Activated B cell treated with CpG ODN at 0.5 μM for 24 hours (primary cell): Measurements from ENCODE around the gene NEK1. TPM values are rescaled to one million over a fixed set of nuclear protein-coding genes. Genes with fewer than 3 reads are reported as not detected.

ENCODE experiments used
- ATAC-seq: fragments of 200-7000 bp; cut with Tn5 transposase; one replicate; pipeline ENCODE4 v1.10.0; 2021; ENCODE audit warnings: low read depth, mild to moderate bottlenecking, moderate library complexity
- CTCF ChIA-PET: fragments of 350-600 bp; sonication (Branson Sonifier 250); formaldehyde crosslinking; loops from one replicate; lab custom pipeline; 2021; ENCODE audit warnings: antibody characterized with exemption; lab: Charles Lee
- POLR2A ChIA-PET: fragments of 350-600 bp; sonication (Branson Sonifier 250); formaldehyde crosslinking; loops from one replicate; lab custom pipeline; 2021; ENCODE audit warnings: antibody characterized with exemption; lab: Charles Lee
- DNase-seq: peaks from one replicate; pipeline ENCODE4 v3.0.0; 2022
- H3K27ac Mint-ChIP-seq: one replicate; pipeline ENCODE4 v1.8.0; 2020; ENCODE audit warnings: mixed read lengths
- H3K27me3 Mint-ChIP-seq: one replicate; pipeline ENCODE4 v1.8.0; 2021; ENCODE audit warnings: mixed read lengths
- H3K36me3 Mint-ChIP-seq: one replicate; pipeline ENCODE4 v1.8.0; 2021; ENCODE audit warnings: low read depth, mixed read lengths
- H3K4me1 Mint-ChIP-seq: one replicate; pipeline ENCODE4 v1.8.0; 2021; ENCODE audit warnings: mixed read lengths
- H3K4me3 Mint-ChIP-seq: one replicate; pipeline ENCODE4 v1.8.0; 2020; ENCODE audit warnings: mild to moderate bottlenecking, mixed read lengths
- H3K9me3 Mint-ChIP-seq: one replicate; pipeline ENCODE4 v1.8.0; 2020; ENCODE audit warnings: mixed read lengths
- intact Hi-C: fragments of 100-400 bp; cut with micrococcal nuclease; formaldehyde crosslinking; loops from one replicate; pipeline ENCODE4 v1.15.1; 2024
- total RNA-seq: library from RNA; stranded (reverse); gene quantifications from 2 replicates; pipeline ENCODE4 v1.2.3, GENCODE V29; 2022
- TF ChIP-seq, protein P1 (sequence below): fragments of 200-600 bp; IDR thresholded peaks from one replicate; pipeline ENCODE4 v1.8.0; 2022; ENCODE audit warnings: antibody characterized with exemption, mild to moderate bottlenecking

Gene NEK1
- total RNA-seq, 1 donor from 2014 or later = 14.3 TPM

DNA sequence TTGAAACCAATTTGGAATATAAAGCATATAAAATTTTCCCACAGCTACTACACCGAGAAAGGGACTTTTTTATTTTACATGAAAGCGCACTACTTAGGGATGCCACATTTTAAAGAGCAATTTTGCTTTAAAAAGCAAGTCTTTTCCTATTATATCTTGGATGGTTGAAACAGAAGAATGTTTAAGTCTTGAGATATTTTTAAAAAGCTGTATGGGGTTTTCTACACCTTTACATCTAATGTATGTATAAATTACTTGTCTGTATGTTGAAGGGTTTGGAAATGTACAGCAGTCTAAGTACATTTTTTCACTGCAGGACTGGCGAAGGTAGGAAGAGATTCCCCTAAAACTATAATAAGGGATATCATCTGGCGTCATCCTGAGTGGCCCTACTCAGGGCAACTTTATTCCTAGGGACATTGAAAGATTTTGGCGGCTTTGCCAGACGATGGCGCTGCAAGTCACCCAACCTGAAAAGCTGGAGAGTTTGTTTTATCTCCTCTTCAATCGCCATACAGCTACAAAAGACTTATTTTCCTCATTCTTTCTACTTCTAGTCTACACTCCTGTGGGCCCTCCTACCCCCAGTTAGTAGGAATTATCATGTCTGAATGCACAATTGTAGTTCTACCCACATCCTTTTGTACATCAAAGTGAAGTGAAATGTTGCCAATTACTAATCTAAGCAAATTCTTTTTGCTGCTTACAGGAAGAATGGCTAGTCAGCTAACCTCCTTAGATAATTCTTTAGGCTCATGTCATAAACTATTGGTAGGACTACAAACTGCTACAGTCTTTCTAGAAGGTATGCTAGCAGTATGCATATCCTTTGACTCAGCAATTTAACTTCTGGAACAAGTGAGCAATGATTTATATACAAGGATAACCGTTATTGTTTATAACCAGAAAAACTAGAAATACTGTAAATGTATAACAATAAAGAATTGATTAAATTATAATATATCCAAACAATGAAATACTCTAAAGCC, 782 bp upstream of the NEK1 start:
- H3K4me1 Mint-ChIP-seq = peaks cover 27% of the 10 kb centered on the region
- ATAC-seq (peak; percentile 22), DNase-seq (peak; percentile 52)
- TF ChIP-seq, protein P1, sequence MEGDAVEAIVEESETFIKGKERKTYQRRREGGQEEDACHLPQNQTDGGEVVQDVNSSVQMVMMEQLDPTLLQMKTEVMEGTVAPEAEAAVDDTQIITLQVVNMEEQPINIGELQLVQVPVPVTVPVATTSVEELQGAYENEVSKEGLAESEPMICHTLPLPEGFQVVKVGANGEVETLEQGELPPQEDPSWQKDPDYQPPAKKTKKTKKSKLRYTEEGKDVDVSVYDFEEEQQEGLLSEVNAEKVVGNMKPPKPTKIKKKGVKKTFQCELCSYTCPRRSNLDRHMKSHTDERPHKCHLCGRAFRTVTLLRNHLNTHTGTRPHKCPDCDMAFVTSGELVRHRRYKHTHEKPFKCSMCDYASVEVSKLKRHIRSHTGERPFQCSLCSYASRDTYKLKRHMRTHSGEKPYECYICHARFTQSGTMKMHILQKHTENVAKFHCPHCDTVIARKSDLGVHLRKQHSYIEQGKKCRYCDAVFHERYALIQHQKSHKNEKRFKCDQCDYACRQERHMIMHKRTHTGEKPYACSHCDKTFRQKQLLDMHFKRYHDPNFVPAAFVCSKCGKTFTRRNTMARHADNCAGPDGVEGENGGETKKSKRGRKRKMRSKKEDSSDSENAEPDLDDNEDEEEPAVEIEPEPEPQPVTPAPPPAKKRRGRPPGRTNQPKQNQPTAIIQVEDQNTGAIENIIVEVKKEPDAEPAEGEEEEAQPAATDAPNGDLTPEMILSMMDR = no peak
- no peaks in the 10 kb centered on the region for H3K27me3 Mint-ChIP-seq
- POLR2A ChIA-PET = interaction anchor here (0.7 to 4.2 kb wide), 9 partner anchors 8 to 1133 kb away, joined by 3 to 34 read pairs (median 7); partner anchors contain the start of genes CBR4, CLCN3 and DDX60L
- H3K27ac Mint-ChIP-seq = peak overlapping the region; percentile 99
- peaks cover 7% of the 10 kb centered on the region for H3K36me3 Mint-ChIP-seq
- H3K4me3 Mint-ChIP-seq = peak overlapping the region; percentile 99
- no peaks in the 10 kb centered on the region for H3K9me3 Mint-ChIP-seq
- intact Hi-C loops = loop anchor here (1.0 to 5.0 kb wide), 13 partner anchors 7 to 1296 kb away; partner anchors contain the start of genes CBR4, CLCN3, DDX60L and HPF1
- CTCF ChIA-PET = interaction anchor here (0.6 to 2.4 kb wide), 22 partner anchors 8 to 689 kb away, joined by 3 to 20 read pairs (median 3); partner anchors contain the start of genes CBR4 and CLCN3

- Mint-ChIP-seq H3K4me1 (peaks cover 30% of the 10 kb centered on the region), H3K9me3 (no peaks in the 10 kb centered on the region), H3K36me3 (peaks cover 10% of the 10 kb centered on the region), H3K27me3 (no peaks in the 10 kb centered on the region), H3K27ac (no peak overlapping the region), H3K4me3 (peak overlapping the region; percentile 99)
- ChIA-PET CTCF (interaction anchor here (2.4 kb wide), 1 partner anchor 10 kb away, joined by 8 read pairs; the partner anchor contains the start of gene CLCN3), POLR2A (interaction anchor here (3.3 to 4.2 kb wide), 2 partner anchors 10 to 49 kb away, joined by 29 to 34 read pairs; partner anchors contain the start of gene CLCN3)
- no peak for ATAC-seq
- no peak for DNase-seq
- TF ChIP-seq, protein P1 = no peak
- intact Hi-C loops = loop anchor here (5.0 kb wide), 2 partner anchors 106 to 779 kb away; no protein-coding TSS in a partner anchor
Measured at GRCh38 chr4:169611157-169611556, 1.2 kb downstream of the NEK1 start.

GRCh38 chr4:169604903-169605331, 7.5 kb downstream of the NEK1 start:
- Mint-ChIP-seq H3K36me3 (peaks cover 22% of the 10 kb centered on the region), H3K4me3 (no peak overlapping the region), H3K27ac (no peak overlapping the region), H3K9me3 (no peaks in the 10 kb centered on the region), H3K27me3 (no peaks in the 10 kb centered on the region), H3K4me1 (peaks cover 6% of the 10 kb centered on the region)
- ATAC-seq (no peak), DNase-seq (no peak)
- ChIA-PET CTCF (no interaction called here), POLR2A (no interaction called here)
- TF ChIP-seq, protein P1 = no peak
- intact Hi-C loops = no loop called here

- ATAC-seq = no peak
- CTCF ChIA-PET = no interaction called here
- intact Hi-C loops = no loop called here
- H3K27me3 Mint-ChIP-seq = no peaks in the 10 kb centered on the region
- no peak for DNase-seq
- POLR2A ChIA-PET = no interaction called here
- no peaks in the 10 kb centered on the region for H3K9me3 Mint-ChIP-seq
- peaks cover 24% of the 10 kb centered on the region for H3K36me3 Mint-ChIP-seq
- TF ChIP-seq, protein P1 = no peak
- no peak overlapping the region for H3K4me3 Mint-ChIP-seq
- no peak overlapping the region for H3K27ac Mint-ChIP-seq
- H3K4me1 Mint-ChIP-seq = peaks cover 6% of the 10 kb centered on the region
Measured at GRCh38 chr4:169604131-169604900, 8.1 kb downstream of the NEK1 start.
